GM23338 (cell line): ENCODE data around the gene FGF1. TPM values are rescaled to one million over a fixed set of nuclear protein-coding genes. Genes with fewer than 3 reads are reported as not detected.

ENCODE experiments used
- ATAC-seq: fragments of 200-7000 bp; cut with Tn5 transposase; 3 replicates; pipeline ENCODE4 v1.9.1; 2020
- DNase-seq: peaks from one replicate; pipeline ENCODE4 v3.0.0-alpha.2; 2015; ENCODE audit warnings: low spot score
- H2AFZ ChIP-seq: fragments of 200-600 bp; sonication (generic); 2 replicates; pipeline ENCODE4 v1.8.0; 2016; ENCODE audit warnings: antibody characterized with exemption, mild to moderate bottlenecking, moderate library complexity
- H3F3A ChIP-seq: fragments of 200-600 bp; sonication (generic); replicated peaks from 2 replicates; pipeline ENCODE4 v1.8.0; 2017; ENCODE audit warnings: antibody characterized with exemption, mixed run types, low read depth
- H3K27ac ChIP-seq: fragments of 200-600 bp; sonication (generic); 2 replicates; pipeline ENCODE4 v1.6.1; 2016; ENCODE audit warnings: low read depth
- H3K27me3 ChIP-seq: fragments of 200-600 bp; sonication (generic); 2 replicates; pipeline ENCODE4 v1.8.0; 2016; ENCODE audit warnings: mild to moderate bottlenecking, mixed run types, moderate library complexity; ENCODE audit not compliant: insufficient read depth
- H3K36me3 ChIP-seq: fragments of 200-600 bp; sonication (generic); 2 replicates; pipeline ENCODE4 v1.8.0; 2016; ENCODE audit warnings: mild to moderate bottlenecking; ENCODE audit not compliant: insufficient read depth
- H3K4me1 ChIP-seq: fragments of 200-600 bp; sonication (generic); 2 replicates; pipeline ENCODE4 v1.8.0; 2016; ENCODE audit warnings: mild to moderate bottlenecking, moderate library complexity; ENCODE audit not compliant: insufficient read depth
- H3K4me2 ChIP-seq: fragments of 200-600 bp; sonication (generic); 2 replicates; pipeline ENCODE4 v1.7.1; 2017; ENCODE audit warnings: mixed run types
- H3K4me3 ChIP-seq: fragments of 200-600 bp; sonication (generic); 2 replicates; pipeline ENCODE4 v1.6.1; 2016; ENCODE audit warnings: mixed run types
- H3K79me2 ChIP-seq: fragments of 200-600 bp; sonication (generic); replicated peaks from 2 replicates; pipeline ENCODE4 v1.8.0; 2017; ENCODE audit warnings: mild to moderate bottlenecking; ENCODE audit not compliant: insufficient read depth
- H3K9me2 ChIP-seq: fragments of 200-600 bp; sonication (generic); 2 replicates; pipeline ENCODE4 v1.8.0; 2017; ENCODE audit not compliant: insufficient read depth
- H4K20me1 ChIP-seq: fragments of 200-600 bp; sonication (generic); replicated peaks from 2 replicates; pipeline ENCODE4 v1.8.0; 2017; ENCODE audit warnings: mild to moderate bottlenecking; ENCODE audit not compliant: insufficient read depth
- H3K27ac Mint-ChIP-seq: 2 replicates; pipeline ENCODE4 v1.8.0; 2020; ENCODE audit warnings: inconsistent platforms, mild to moderate bottlenecking, moderate library complexity, mixed read lengths
- H3K27me3 Mint-ChIP-seq: 3 replicates; pipeline ENCODE4 v1.8.0; 2022; ENCODE audit warnings: low read depth, mild to moderate bottlenecking, moderate library complexity, mixed read lengths, inconsistent platforms; ENCODE audit not compliant: insufficient read depth, poor library complexity
- H3K36me3 Mint-ChIP-seq: 3 replicates; pipeline ENCODE4 v1.8.0; 2021; ENCODE audit warnings: low read depth, mild to moderate bottlenecking, inconsistent platforms, moderate library complexity, mixed read lengths
- H3K4me1 Mint-ChIP-seq: 3 replicates; pipeline ENCODE4 v1.8.0; 2020; ENCODE audit warnings: mild to moderate bottlenecking, inconsistent platforms, mixed read lengths
- H3K4me3 Mint-ChIP-seq: 3 replicates; pipeline ENCODE4 v1.8.0; 2021; ENCODE audit warnings: moderate library complexity, mild to moderate bottlenecking, inconsistent platforms, mixed read lengths
- H3K9me3 Mint-ChIP-seq: 3 replicates; pipeline ENCODE4 v1.8.0; 2020; ENCODE audit warnings: moderate library complexity, mild to moderate bottlenecking, inconsistent platforms, mixed read lengths
- CREB1 ChIP-seq: fragments of 250-450 bp; sonication (Bioruptor Pico); IDR thresholded peaks from 2 replicates; pipeline ENCODE4 v1.5.0; 2020; ENCODE audit warnings: low read depth, mild to moderate bottlenecking, moderate library complexity
- EZH2 ChIP-seq: fragments of 200-600 bp; sonication (generic); IDR thresholded peaks from one replicate; pipeline ENCODE4 v1.8.0; 2017; ENCODE audit warnings: antibody characterized with exemption, mild to moderate bottlenecking, low read depth; ENCODE audit not compliant: unreplicated experiment
- EZH2phosphoT487 ChIP-seq: fragments of 200-600 bp; sonication (generic); IDR thresholded peaks from one replicate; pipeline ENCODE4 v1.8.1; 2018; ENCODE audit warnings: antibody characterized with exemption; ENCODE audit not compliant: unreplicated experiment
- POLR2AphosphoS5 ChIP-seq: IDR thresholded peaks from 2 replicates; pipeline ENCODE4 v1.6.1; 2016; ENCODE audit warnings: antibody characterized with exemption, low read depth
- STAT1 ChIP-seq: IDR thresholded peaks from one replicate; pipeline ENCODE4 v1.6.1; 2016; ENCODE audit warnings: antibody characterized with exemption; ENCODE audit not compliant: unreplicated experiment
- ZNF331 ChIP-seq: fragments of 250-450 bp; sonication (Bioruptor Pico); IDR thresholded peaks from 2 replicates; pipeline ENCODE4 v1.5.0; 2020; ENCODE audit warnings: low read depth, mild to moderate bottlenecking, moderate library complexity
- polyA plus RNA-seq: library from polyadenylated mRNA; unstranded; fragments of >200 nt; fragmentation: Nextera tagmentation; extraction: Ambion mirVana; gene quantifications from 2 replicates; pipeline ENCODE4 v1.2.1, GENCODE V29; 2016
- total RNA-seq: library from RNA; depleted of rRNA; stranded (reverse); fragments of >200 nt; shearing (Covaris generic); gene quantifications from 2 replicates; pipeline ENCODE4 v1.2.3, GENCODE V29; 2014
- TF ChIP-seq, protein P1 (sequence below): IDR thresholded peaks from 2 replicates; pipeline ENCODE4 v1.6.1; 2016; ENCODE audit warnings: antibody characterized with exemption
- TF ChIP-seq, protein P2 (sequence below): fragments of 250-450 bp; sonication (Bioruptor Pico); IDR thresholded peaks from 2 replicates; pipeline ENCODE4 v1.5.0; 2020; ENCODE audit warnings: mild to moderate bottlenecking, moderate library complexity
- TF ChIP-seq, protein P3 (sequence below), 2 experiments: fragments of 200-600 bp in 1 of 2; sonication (generic) in 1 of 2; conservative IDR thresholded peaks; 2 replicates each; pipeline versions ENCODE4 v1.5.1 to v1.6.1; 2016 to 2017; ENCODE audit warnings: antibody characterized with exemption in 2 of 2, low read depth in 2 of 2, mild to moderate bottlenecking in 2 of 2, moderate library complexity in 1 of 2
- TF ChIP-seq, protein P4 (sequence below): IDR thresholded peaks from one replicate; pipeline ENCODE4 v1.6.1; 2018; ENCODE audit warnings: antibody characterized with exemption; ENCODE audit not compliant: unreplicated experiment

Gene FGF1
- total and polyA plus RNA-seq, 2 experiments from 2014 or later: 0.21 to 0.34 TPM

DNA sequence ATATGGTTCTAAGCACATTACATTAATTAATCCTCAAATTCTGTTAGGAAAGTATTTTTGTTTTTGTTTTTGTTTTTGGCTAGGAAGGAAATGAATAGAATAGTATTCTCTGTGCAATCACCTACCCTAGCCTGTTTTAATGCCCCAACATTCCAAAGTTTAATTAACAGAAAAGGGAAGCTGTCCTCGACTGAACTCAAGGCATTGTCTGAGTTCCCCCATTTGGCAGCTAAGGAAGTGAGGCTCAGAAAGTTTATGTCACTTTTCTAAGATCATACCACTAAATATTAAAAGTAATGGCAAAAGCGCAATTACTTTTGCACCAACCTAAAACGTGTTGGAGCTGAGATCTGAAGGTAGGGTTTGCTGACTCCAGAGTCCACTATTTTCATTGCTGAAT, 59.8 kb downstream of the FGF1 start:
- Histone ChIP-seq H3K36me3 (no peaks in the 10 kb centered on the region), H3K4me1 (peaks cover 14% of the 10 kb centered on the region), H3K27me3 (no peaks in the 10 kb centered on the region), H3K79me2 (no peaks in the 10 kb centered on the region), H4K20me1 (no peaks in the 10 kb centered on the region), H3K9me2 (peaks cover 6% of the 10 kb centered on the region; the same call in 1 of the 2 replicates), H3F3A (no peaks in the 10 kb centered on the region; the same call in 1 of the 2 replicates), H3K4me2 (no peak overlapping the region), H2AFZ (no peak overlapping the region), H3K4me3 (no peak overlapping the region), H3K27ac (no peak overlapping the region)
- peaks cover 33% of the 10 kb centered on the region for H3K4me1 Mint-ChIP-seq
- no peak for DNase-seq
- TF ChIP-seq, protein P1, sequence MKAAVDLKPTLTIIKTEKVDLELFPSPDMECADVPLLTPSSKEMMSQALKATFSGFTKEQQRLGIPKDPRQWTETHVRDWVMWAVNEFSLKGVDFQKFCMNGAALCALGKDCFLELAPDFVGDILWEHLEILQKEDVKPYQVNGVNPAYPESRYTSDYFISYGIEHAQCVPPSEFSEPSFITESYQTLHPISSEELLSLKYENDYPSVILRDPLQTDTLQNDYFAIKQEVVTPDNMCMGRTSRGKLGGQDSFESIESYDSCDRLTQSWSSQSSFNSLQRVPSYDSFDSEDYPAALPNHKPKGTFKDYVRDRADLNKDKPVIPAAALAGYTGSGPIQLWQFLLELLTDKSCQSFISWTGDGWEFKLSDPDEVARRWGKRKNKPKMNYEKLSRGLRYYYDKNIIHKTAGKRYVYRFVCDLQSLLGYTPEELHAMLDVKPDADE: no peak
- TF ChIP-seq EZH2phosphoT487: no peak
- TF ChIP-seq, protein P2, sequence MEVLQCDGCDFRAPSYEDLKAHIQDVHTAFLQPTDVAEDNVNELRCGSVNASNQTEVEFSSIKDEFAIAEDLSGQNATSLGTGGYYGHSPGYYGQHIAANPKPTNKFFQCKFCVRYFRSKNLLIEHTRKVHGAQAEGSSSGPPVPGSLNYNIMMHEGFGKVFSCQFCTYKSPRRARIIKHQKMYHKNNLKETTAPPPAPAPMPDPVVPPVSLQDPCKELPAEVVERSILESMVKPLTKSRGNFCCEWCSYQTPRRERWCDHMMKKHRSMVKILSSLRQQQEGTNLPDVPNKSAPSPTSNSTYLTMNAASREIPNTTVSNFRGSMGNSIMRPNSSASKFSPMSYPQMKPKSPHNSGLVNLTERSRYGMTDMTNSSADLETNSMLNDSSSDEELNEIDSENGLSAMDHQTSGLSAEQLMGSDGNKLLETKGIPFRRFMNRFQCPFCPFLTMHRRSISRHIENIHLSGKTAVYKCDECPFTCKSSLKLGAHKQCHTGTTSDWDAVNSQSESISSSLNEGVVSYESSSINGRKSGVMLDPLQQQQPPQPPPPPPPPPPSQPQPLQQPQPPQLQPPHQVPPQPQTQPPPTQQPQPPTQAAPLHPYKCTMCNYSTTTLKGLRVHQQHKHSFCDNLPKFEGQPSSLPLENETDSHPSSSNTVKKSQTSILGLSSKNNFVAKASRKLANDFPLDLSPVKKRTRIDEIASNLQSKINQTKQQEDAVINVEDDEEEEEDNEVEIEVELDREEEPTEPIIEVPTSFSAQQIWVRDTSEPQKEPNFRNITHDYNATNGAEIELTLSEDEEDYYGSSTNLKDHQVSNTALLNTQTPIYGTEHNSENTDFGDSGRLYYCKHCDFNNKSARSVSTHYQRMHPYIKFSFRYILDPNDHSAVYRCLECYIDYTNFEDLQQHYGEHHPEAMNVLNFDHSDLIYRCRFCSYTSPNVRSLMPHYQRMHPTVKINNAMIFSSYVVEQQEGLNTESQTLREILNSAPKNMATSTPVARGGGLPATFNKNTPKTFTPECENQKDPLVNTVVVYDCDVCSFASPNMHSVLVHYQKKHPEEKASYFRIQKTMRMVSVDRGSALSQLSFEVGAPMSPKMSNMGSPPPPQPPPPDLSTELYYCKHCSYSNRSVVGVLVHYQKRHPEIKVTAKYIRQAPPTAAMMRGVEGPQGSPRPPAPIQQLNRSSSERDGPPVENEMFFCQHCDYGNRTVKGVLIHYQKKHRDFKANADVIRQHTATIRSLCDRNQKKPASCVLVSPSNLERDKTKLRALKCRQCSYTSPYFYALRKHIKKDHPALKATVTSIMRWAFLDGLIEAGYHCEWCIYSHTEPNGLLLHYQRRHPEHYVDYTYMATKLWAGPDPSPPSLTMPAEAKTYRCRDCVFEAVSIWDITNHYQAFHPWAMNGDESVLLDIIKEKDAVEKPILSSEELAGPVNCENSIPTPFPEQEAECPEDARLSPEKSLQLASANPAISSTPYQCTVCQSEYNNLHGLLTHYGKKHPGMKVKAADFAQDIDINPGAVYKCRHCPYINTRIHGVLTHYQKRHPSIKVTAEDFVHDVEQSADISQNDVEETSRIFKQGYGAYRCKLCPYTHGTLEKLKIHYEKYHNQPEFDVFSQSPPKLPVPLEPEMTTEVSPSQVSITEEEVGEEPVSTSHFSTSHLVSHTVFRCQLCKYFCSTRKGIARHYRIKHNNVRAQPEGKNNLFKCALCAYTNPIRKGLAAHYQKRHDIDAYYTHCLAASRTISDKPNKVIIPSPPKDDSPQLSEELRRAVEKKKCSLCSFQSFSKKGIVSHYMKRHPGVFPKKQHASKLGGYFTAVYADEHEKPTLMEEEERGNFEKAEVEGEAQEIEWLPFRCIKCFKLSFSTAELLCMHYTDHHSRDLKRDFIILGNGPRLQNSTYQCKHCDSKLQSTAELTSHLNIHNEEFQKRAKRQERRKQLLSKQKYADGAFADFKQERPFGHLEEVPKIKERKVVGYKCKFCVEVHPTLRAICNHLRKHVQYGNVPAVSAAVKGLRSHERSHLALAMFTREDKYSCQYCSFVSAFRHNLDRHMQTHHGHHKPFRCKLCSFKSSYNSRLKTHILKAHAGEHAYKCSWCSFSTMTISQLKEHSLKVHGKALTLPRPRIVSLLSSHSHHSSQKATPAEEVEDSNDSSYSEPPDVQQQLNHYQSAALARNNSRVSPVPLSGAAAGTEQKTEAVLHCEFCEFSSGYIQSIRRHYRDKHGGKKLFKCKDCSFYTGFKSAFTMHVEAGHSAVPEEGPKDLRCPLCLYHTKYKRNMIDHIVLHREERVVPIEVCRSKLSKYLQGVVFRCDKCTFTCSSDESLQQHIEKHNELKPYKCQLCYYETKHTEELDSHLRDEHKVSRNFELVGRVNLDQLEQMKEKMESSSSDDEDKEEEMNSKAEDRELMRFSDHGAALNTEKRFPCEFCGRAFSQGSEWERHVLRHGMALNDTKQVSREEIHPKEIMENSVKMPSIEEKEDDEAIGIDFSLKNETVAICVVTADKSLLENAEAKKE: no peak
- no peak for TF ChIP-seq CREB1 (CRISPR knock-in tag)
- TF ChIP-seq, protein P3, sequence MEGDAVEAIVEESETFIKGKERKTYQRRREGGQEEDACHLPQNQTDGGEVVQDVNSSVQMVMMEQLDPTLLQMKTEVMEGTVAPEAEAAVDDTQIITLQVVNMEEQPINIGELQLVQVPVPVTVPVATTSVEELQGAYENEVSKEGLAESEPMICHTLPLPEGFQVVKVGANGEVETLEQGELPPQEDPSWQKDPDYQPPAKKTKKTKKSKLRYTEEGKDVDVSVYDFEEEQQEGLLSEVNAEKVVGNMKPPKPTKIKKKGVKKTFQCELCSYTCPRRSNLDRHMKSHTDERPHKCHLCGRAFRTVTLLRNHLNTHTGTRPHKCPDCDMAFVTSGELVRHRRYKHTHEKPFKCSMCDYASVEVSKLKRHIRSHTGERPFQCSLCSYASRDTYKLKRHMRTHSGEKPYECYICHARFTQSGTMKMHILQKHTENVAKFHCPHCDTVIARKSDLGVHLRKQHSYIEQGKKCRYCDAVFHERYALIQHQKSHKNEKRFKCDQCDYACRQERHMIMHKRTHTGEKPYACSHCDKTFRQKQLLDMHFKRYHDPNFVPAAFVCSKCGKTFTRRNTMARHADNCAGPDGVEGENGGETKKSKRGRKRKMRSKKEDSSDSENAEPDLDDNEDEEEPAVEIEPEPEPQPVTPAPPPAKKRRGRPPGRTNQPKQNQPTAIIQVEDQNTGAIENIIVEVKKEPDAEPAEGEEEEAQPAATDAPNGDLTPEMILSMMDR (conservative IDR thresholded peaks at IDR 0.05; ENCODE audit: low read depth in 2 of 2): no peak
- no peak for TF ChIP-seq POLR2AphosphoS5
- TF ChIP-seq STAT1: no peak
- TF ChIP-seq, protein P4, sequence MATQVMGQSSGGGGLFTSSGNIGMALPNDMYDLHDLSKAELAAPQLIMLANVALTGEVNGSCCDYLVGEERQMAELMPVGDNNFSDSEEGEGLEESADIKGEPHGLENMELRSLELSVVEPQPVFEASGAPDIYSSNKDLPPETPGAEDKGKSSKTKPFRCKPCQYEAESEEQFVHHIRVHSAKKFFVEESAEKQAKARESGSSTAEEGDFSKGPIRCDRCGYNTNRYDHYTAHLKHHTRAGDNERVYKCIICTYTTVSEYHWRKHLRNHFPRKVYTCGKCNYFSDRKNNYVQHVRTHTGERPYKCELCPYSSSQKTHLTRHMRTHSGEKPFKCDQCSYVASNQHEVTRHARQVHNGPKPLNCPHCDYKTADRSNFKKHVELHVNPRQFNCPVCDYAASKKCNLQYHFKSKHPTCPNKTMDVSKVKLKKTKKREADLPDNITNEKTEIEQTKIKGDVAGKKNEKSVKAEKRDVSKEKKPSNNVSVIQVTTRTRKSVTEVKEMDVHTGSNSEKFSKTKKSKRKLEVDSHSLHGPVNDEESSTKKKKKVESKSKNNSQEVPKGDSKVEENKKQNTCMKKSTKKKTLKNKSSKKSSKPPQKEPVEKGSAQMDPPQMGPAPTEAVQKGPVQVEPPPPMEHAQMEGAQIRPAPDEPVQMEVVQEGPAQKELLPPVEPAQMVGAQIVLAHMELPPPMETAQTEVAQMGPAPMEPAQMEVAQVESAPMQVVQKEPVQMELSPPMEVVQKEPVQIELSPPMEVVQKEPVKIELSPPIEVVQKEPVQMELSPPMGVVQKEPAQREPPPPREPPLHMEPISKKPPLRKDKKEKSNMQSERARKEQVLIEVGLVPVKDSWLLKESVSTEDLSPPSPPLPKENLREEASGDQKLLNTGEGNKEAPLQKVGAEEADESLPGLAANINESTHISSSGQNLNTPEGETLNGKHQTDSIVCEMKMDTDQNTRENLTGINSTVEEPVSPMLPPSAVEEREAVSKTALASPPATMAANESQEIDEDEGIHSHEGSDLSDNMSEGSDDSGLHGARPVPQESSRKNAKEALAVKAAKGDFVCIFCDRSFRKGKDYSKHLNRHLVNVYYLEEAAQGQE: no peak
- no peak for TF ChIP-seq EZH2
- no peak for TF ChIP-seq ZNF331
- ATAC-seq: no peak
- H3K36me3 Mint-ChIP-seq: 0 out of 3 replicates have a peak, but pooled peaks cover 2% of the 10 kb centered on the region
- no peak overlapping the region for H3K4me3 Mint-ChIP-seq
- no peaks in the 10 kb centered on the region; the same call in 2 of the 3 replicates for H3K9me3 Mint-ChIP-seq
- no peak overlapping the region for H3K27ac Mint-ChIP-seq
- H3K27me3 Mint-ChIP-seq: no peaks in the 10 kb centered on the region
